Stomach (tissue), 4 donors: ENCODE results near the gene FHAD1.

ENCODE experiments used
- CTCF ChIP-seq, 7 experiments: fragments of 450-650 bp in 4 of 7; fragments of 200-600 bp in 3 of 7; sonication (generic) in 3 of 7; IDR thresholded peaks; one replicate each; pipeline ENCODE4 v1.5.1; 2016 to 2019; ENCODE audit warnings: antibody characterized with exemption in 7 of 7, control low read depth in 2 of 7, mild to moderate bottlenecking in 1 of 7
- EP300 ChIP-seq: sonication (generic); formaldehyde crosslinking; IDR thresholded peaks from one replicate; pipeline ENCODE4 v1.6.1; 2017; ENCODE audit warnings: antibody characterized with exemption
- POLR2A ChIP-seq, 4 donors: fragments of 450-650 bp; IDR thresholded peaks; one replicate each; pipeline ENCODE4 v1.6.1; 2016; ENCODE audit warnings: antibody characterized with exemption in 4 of 4, control low read depth in 2 of 4, mild to moderate bottlenecking in 1 of 4, moderate library complexity in 1 of 4
- POLR2AphosphoS5 ChIP-seq, 3 donors: sonication (generic); formaldehyde crosslinking; IDR thresholded peaks; one replicate each; pipeline ENCODE4 v1.6.1; 2016; ENCODE audit warnings: antibody characterized with exemption in 3 of 3

- TF ChIP-seq POLR2AphosphoS5 (IDR thresholded peaks at IDR 0.05) (peak in 1 of 3 donors; percentile 15), CTCF (IDR thresholded peaks at IDR 0.05) (no peak), EP300 (no peak), POLR2A (IDR thresholded peaks at IDR 0.05) (no peak)
Observed at GRCh38 chr1:15411593-15412137, 164.6 kb downstream of the FHAD1 start.
